HepG2 (cell line): Measurements from ENCODE around the gene HSP90AB1. TPM values are rescaled to one million over a fixed set of nuclear protein-coding genes. Genes with fewer than 3 reads are reported as not detected.

Source experiments
- BRF2 ChIP-seq: sonication (generic); formaldehyde crosslinking; IDR thresholded peaks from 2 replicates; pipeline ENCODE4 v1.8.1; 2022; ENCODE audit warnings: mild to moderate bottlenecking, missing genetic modification reagents
- CSRNP1 ChIP-seq: sonication (generic); formaldehyde crosslinking; IDR thresholded peaks from 2 replicates; pipeline ENCODE4 v1.8.1; 2023; ENCODE audit warnings: mild to moderate bottlenecking, missing genetic modification reagents
- CTCF ChIP-seq: sonication (generic); formaldehyde crosslinking; IDR thresholded peaks from 2 replicates; pipeline ENCODE4 v1.5.0; 2020; ENCODE audit warnings: mild to moderate bottlenecking, missing genetic modification reagents, moderate library complexity
- HMG20A ChIP-seq: IDR thresholded peaks from 2 replicates; pipeline ENCODE4 v1.6.1; 2016; ENCODE audit warnings: borderline replicate concordance
- KDM2A ChIP-seq: sonication (generic); formaldehyde crosslinking; IDR thresholded peaks from 2 replicates; pipeline ENCODE4 v1.4.0; 2020; ENCODE audit warnings: low read depth, missing genetic modification reagents, borderline replicate concordance
- NR2F6 ChIP-seq, 2 experiments: IDR thresholded peaks; 2 replicates each; pipeline ENCODE4 v1.6.1; 2016; ENCODE audit warnings: antibody characterized with exemption in 1 of 2, mild to moderate bottlenecking in 1 of 2
- RFX1 ChIP-seq: fragments of 450-650 bp; IDR thresholded peaks from 2 replicates; pipeline ENCODE4 v1.6.1; 2017
- RXRB ChIP-seq: IDR thresholded peaks from 2 replicates; pipeline ENCODE4 v1.6.1; 2016; ENCODE audit warnings: borderline replicate concordance, missing genetic modification reagents, missing compliant biosample characterization
- SMARCC2 ChIP-seq: fragments of 450-650 bp; IDR thresholded peaks from 2 replicates; pipeline ENCODE4 v1.6.1; 2017; ENCODE audit warnings: antibody characterized with exemption, mild to moderate bottlenecking
- SP5 ChIP-seq: IDR thresholded peaks from 2 replicates; pipeline ENCODE4 v1.6.1; 2016; ENCODE audit warnings: low read depth, borderline replicate concordance
- ZBTB33 ChIP-seq: sonication (generic); formaldehyde crosslinking; IDR thresholded peaks from 2 replicates; pipeline ENCODE4 v1.4.0; 2020; ENCODE audit warnings: missing genetic modification reagents
- ZIK1 ChIP-seq: sonication (generic); formaldehyde crosslinking; IDR thresholded peaks from 2 replicates; pipeline ENCODE4 v1.5.0; 2020; ENCODE audit warnings: mild to moderate bottlenecking, low read depth, missing genetic modification reagents, borderline replicate concordance
- ZKSCAN1 ChIP-seq: fragments of 150-350 bp; IDR thresholded peaks from 2 replicates; pipeline ENCODE4 v1.6.1; 2014; ENCODE audit warnings: low read length
- ZMYM3 ChIP-seq: sonication (generic); formaldehyde crosslinking; IDR thresholded peaks from 2 replicates; pipeline ENCODE4 v1.5.1; 2020; ENCODE audit warnings: mild to moderate bottlenecking, missing genetic modification reagents
- ZNF280B ChIP-seq: sonication (generic); formaldehyde crosslinking; IDR thresholded peaks from 2 replicates; pipeline ENCODE4 v1.5.0; 2020; ENCODE audit warnings: missing genetic modification reagents, mild to moderate bottlenecking, borderline replicate concordance
- ZNF724P ChIP-seq: sonication (generic); formaldehyde crosslinking; IDR thresholded peaks from 2 replicates; pipeline ENCODE4 v1.8.0; 2022; ENCODE audit warnings: missing genetic modification reagents, borderline replicate concordance
- polyA plus RNA-seq, 8 experiments: library from polyadenylated mRNA; depleted of rRNA in 3 of 8; stranded (reverse) in 7 of 8; unstranded in 1 of 8; fragments of >200 nt; fragmentation: Illumina TruSeq in 4 of 8; extraction: Trizol in 4 of 8; gene quantifications; 2 replicates each; pipeline versions ENCODE4 v1.2.1 to v1.2.3, GENCODE V29; 2011 to 2016; ENCODE audit warnings: low read depth in 4 of 8, missing spikeins in 1 of 8, mixed read lengths in 1 of 8; ENCODE audit not compliant: insufficient read depth in 1 of 8
- total RNA-seq, 5 experiments: library from RNA; depleted of rRNA; stranded (reverse); fragments of >200 nt; fragmentation: Illumina TruSeq; extraction: Trizol; gene quantifications; 2 replicates each; pipeline ENCODE4 v1.2.3, GENCODE V29; 2016; ENCODE audit warnings: low read depth in 1 of 5
- TF ChIP-seq, protein P1 (sequence below): sonication (generic); formaldehyde crosslinking; IDR thresholded peaks from 2 replicates; pipeline ENCODE4 v1.4.0; 2020; ENCODE audit warnings: mild to moderate bottlenecking, missing genetic modification reagents

Gene HSP90AB1
- total and polyA plus RNA-seq, 2 of the 13 experiments (the other 11 are each of a cell fraction or from before 2014, with no cell fraction given) = 1,325 to 1,472 TPM

DNA sequence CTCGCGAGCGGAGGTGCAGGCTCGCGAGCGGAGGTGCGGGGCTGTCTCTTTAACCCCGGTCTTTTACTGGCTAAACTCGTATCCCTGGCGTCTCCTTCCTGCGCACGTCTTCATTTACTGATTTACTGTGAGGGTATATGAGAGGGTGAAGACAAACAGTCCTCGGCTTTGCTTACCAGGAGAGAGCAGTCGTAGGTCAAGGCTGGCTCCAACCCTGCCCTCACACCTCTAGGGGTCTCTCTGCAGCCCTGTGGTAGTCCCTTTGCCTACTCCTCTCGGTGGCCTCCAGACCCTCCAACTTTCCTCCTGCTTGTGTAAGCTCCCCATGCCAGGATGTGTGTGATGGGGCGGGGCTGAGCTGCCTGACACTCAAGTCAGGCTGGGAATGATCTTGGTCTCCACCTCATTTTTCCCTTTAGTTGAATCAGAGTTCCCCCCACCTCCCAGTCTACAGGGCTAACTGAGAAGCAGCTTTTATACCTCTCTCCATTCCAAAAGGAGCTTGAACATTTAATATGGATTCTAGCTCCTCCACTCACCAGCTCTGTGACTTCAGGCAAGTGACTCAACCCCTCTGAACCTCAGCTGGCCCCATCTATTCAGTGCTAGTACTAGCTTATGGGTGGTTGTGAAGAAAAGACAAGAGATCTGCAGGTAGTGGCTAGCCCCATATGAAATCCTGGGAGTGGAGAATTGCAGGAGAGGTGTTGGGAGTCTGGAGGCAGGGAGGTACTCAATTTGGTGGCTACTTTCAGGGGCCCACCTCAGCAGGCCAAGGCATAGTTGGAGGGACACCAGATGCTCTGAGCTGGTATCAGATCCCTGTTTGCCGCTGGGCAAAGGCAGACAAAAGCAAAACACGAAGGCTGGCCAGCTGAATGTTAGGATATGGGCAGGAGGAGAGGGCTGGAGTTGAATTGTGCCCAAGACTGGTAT, 22.6 kb upstream of the HSP90AB1 start (continued):
- no peak for TF ChIP-seq ZKSCAN1
- TF ChIP-seq, protein P1, sequence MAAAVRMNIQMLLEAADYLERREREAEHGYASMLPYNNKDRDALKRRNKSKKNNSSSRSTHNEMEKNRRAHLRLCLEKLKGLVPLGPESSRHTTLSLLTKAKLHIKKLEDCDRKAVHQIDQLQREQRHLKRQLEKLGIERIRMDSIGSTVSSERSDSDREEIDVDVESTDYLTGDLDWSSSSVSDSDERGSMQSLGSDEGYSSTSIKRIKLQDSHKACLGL (CRISPR knock-in tag) = peak; percentile 39; the same call in 1 of the 2 replicates
- 0 out of 2 replicates have a peak, but pooled peaks have one; percentile 8 for TF ChIP-seq HMG20A
- no peak for TF ChIP-seq BRF2 (CRISPR knock-in tag)
- no peak for TF ChIP-seq RFX1
- TF ChIP-seq CTCF (CRISPR knock-in tag) = 0 out of 2 replicates have a peak, but pooled peaks have one; percentile 2
- TF ChIP-seq ZMYM3 (CRISPR knock-in tag) = 0 out of 2 replicates have a peak, but pooled peaks have one; percentile 51
- TF ChIP-seq NR2F6 (IDR thresholded peaks at IDR 0.05) = no peak; the same call in 1 of the 2 replicates
- 0 out of 2 replicates have a peak, but pooled peaks have one; percentile 3 for TF ChIP-seq NR2F6 (CRISPR knock-in tag; IDR thresholded peaks at IDR 0.05)
- TF ChIP-seq KDM2A (CRISPR knock-in tag) = 0 out of 2 replicates have a peak, but pooled peaks have one; percentile 9
- TF ChIP-seq ZNF280B (CRISPR knock-in tag) = peak; percentile 0; the same call in 1 of the 2 replicates
- TF ChIP-seq ZBTB33 (CRISPR knock-in tag) = no peak
- 0 out of 2 replicates have a peak, but pooled peaks have one; percentile 7 for TF ChIP-seq ZNF724P (CRISPR knock-in tag)
- TF ChIP-seq SMARCC2 = no peak
- TF ChIP-seq ZIK1 (CRISPR knock-in tag) = no peak
- TF ChIP-seq SP5 (CRISPR knock-in tag) = peak; percentile 28; the same call in 1 of the 2 replicates
- TF ChIP-seq RXRB = no peak
- no peak for TF ChIP-seq CSRNP1 (CRISPR knock-in tag)
